PC-9 (cell line): ENCODE data around the gene MAPKAP1.

Experiments
- CTCF ChIP-seq: fragments of 200-600 bp; sonication (generic); conservative IDR thresholded peaks from 2 replicates; pipeline ENCODE4 v1.6.1; 2017; ENCODE audit warnings: mixed run types, antibody characterized with exemption, mild to moderate bottlenecking, moderate library complexity
- EZH2 ChIP-seq: fragments of 200-600 bp; sonication (generic); IDR thresholded peaks from 2 replicates; pipeline ENCODE4 v1.8.0; 2017; ENCODE audit warnings: antibody characterized with exemption, low read depth

GRCh38 chr9:125522328-125522725, 184.7 kb downstream of the MAPKAP1 start:
- TF ChIP-seq CTCF: no peak
- no peak for TF ChIP-seq EZH2
